Measurements from ENCODE around the gene GMPR.

DNA sequence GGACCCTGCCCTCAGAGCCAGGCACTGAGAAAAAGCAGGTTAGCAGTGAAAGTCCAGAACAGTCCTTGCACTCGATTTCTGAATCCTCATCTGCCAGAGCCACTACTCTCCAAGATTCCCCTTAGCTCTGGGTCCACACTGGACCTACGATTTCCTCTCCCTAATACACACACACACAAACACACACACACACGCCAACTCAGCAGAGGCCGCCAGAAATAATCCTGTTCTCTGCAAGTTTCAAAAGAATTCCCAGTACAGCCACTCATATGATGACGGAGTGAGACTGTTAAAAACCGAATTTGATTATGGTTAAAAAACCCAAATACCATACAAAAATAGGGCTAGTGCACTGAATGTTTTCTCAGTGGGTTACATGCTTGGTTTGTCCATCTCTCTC, 90.8 kb downstream of the GMPR start:
- TF ChIP-seq, protein P1, sequence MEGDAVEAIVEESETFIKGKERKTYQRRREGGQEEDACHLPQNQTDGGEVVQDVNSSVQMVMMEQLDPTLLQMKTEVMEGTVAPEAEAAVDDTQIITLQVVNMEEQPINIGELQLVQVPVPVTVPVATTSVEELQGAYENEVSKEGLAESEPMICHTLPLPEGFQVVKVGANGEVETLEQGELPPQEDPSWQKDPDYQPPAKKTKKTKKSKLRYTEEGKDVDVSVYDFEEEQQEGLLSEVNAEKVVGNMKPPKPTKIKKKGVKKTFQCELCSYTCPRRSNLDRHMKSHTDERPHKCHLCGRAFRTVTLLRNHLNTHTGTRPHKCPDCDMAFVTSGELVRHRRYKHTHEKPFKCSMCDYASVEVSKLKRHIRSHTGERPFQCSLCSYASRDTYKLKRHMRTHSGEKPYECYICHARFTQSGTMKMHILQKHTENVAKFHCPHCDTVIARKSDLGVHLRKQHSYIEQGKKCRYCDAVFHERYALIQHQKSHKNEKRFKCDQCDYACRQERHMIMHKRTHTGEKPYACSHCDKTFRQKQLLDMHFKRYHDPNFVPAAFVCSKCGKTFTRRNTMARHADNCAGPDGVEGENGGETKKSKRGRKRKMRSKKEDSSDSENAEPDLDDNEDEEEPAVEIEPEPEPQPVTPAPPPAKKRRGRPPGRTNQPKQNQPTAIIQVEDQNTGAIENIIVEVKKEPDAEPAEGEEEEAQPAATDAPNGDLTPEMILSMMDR (optimal IDR thresholded peaks at IDR 0.05 in 1 of 3, IDR thresholded peaks at IDR 0.05 in 1 of 3, conservative IDR thresholded peaks at IDR 0.05 in 1 of 3; ENCODE audit: extremely low read depth in 1 of 3, insufficient read depth in 2 of 3, low read length in 3 of 3): no peak
- TF ChIP-seq EZH2 (IDR thresholded peaks at IDR 0.05; ENCODE audit: low read length): no peak

All from keratinocyte (primary cell).